AG10803 (cell line): Measurements from ENCODE around the gene C8G.

Source experiments
- DNase-seq: peaks from one replicate; pipeline ENCODE4 v3.0.0; 2010; ENCODE audit warnings: low read depth
- H3K4me3 ChIP-seq: 2 replicates; pipeline ENCODE4 v1.5.1; 2011; ENCODE audit warnings: mild to moderate bottlenecking, low read length, control low read depth
- TF ChIP-seq, protein P1 (sequence below): conservative IDR thresholded peaks from 2 replicates; pipeline ENCODE4 v1.5.1; 2011; ENCODE audit warnings: mild to moderate bottlenecking, low read length, control low read depth, inconsistent platforms

Gene C8G

DNA sequence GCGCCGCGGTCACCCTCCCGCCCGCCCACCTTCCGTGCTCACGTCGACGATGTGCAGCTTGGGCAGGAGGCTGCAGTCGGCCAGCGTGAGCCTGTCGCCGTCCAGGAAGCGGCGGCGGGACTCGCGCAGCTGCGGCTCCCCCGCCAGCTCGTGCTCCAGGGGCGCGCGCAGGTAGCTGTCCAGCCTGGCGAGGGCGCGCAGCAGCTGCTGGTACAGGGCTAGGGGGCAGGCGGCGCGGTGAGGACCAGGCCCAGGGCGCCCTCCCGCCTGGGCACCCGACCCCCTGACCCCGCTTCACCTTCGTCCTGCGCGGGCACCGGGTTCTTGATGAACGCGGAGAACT, 49.8 kb downstream of the C8G start:
- no peak overlapping the region for H3K4me3 ChIP-seq
- DNase-seq: no peak
- TF ChIP-seq, protein P1, sequence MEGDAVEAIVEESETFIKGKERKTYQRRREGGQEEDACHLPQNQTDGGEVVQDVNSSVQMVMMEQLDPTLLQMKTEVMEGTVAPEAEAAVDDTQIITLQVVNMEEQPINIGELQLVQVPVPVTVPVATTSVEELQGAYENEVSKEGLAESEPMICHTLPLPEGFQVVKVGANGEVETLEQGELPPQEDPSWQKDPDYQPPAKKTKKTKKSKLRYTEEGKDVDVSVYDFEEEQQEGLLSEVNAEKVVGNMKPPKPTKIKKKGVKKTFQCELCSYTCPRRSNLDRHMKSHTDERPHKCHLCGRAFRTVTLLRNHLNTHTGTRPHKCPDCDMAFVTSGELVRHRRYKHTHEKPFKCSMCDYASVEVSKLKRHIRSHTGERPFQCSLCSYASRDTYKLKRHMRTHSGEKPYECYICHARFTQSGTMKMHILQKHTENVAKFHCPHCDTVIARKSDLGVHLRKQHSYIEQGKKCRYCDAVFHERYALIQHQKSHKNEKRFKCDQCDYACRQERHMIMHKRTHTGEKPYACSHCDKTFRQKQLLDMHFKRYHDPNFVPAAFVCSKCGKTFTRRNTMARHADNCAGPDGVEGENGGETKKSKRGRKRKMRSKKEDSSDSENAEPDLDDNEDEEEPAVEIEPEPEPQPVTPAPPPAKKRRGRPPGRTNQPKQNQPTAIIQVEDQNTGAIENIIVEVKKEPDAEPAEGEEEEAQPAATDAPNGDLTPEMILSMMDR: no peak

DNA sequence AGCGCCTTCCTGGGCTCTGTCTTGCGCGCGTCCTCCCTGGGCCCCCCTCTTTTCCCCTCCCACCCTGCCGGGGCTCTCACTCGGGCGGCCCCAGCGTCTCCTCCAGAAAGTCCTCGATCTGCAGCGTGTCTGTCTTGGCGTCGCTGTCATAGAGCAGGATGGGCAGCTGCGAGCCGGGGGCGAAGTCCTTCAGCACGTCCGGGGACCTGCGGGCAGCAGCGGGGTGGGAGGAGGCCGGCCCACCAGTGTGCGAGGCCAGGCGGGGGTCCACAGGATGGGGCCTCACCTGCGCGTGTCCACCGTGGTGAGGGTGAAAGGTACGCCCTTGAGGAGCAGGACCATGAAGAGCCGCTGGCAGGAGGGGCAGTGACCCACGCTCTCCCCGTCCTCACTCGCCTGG, 50.3 kb downstream of the C8G start:
- H3K4me3 ChIP-seq: no peak overlapping the region
- TF ChIP-seq, protein P1: no peak
- DNase-seq: no peak

DNA sequence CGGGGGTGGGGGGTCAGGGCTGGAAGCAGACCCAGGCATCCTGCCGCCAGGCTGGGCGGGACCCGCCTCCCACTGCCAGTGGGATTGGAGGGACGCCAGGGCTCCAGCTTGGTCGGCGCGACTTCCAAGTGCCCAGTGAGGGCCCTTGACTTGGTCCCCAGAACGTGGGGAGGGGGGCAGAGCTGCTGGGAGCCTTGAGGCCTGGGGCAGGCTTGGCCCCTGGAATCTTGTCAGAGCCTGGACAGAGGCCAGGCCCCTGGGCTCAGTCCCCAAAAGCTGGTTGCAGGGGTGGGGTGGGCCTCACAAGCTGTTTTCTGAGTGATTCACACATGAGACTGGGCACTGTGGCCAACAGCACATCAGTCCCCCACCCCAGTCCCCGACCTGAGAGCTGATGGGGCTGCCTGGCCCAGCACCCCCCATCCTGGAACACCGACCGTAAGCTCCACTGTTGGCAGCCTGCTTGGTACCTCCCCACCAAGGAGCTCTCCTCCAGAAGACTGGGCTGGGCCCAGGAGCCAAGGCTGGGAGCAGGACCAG, 50.8 kb downstream of the C8G start:
- TF ChIP-seq, protein P1: no peak
- DNase-seq: peak; percentile 36
- peak overlapping the region; percentile 24; the same call in 1 of the 2 replicates for H3K4me3 ChIP-seq
